GM23248 (cell line): ENCODE data around the gene CD8A. TPM values are rescaled to one million over a fixed set of nuclear protein-coding genes. Genes with fewer than 3 reads are reported as not detected.

Experiments
- DNase-seq: peaks from one replicate; pipeline ENCODE4 v3.0.0-alpha.2; 2015
- H2AFZ ChIP-seq: fragments of 200-600 bp; sonication (generic); 2 replicates; pipeline ENCODE4 v1.6.1; 2016; ENCODE audit warnings: antibody characterized with exemption
- H3F3A ChIP-seq: fragments of 200-600 bp; sonication (generic); 2 replicates; pipeline ENCODE4 v1.6.1; 2016; ENCODE audit warnings: mild to moderate bottlenecking, antibody characterized with exemption, mixed run types; ENCODE audit not compliant: insufficient read depth
- H3K27ac ChIP-seq: fragments of 200-600 bp; sonication (generic); 2 replicates; pipeline ENCODE4 v1.5.1; 2016; ENCODE audit warnings: mild to moderate bottlenecking
- H3K27me3 ChIP-seq: fragments of 200-600 bp; sonication (generic); replicated peaks from 2 replicates; pipeline ENCODE4 v1.6.1; 2016; ENCODE audit warnings: mild to moderate bottlenecking; ENCODE audit not compliant: insufficient read depth
- H3K36me3 ChIP-seq: fragments of 200-600 bp; sonication (generic); 2 replicates; pipeline ENCODE4 v1.6.1; 2016; ENCODE audit warnings: low read depth, mild to moderate bottlenecking
- H3K4me1 ChIP-seq: fragments of 200-600 bp; sonication (generic); 2 replicates; pipeline ENCODE4 v1.6.1; 2016; ENCODE audit warnings: mild to moderate bottlenecking; ENCODE audit not compliant: insufficient read depth
- H3K4me2 ChIP-seq: fragments of 200-600 bp; sonication (generic); one replicate; pipeline ENCODE4 v1.6.1; 2016; ENCODE audit warnings: mild to moderate bottlenecking; ENCODE audit not compliant: unreplicated experiment
- H3K4me3 ChIP-seq: fragments of 200-600 bp; sonication (generic); 2 replicates; pipeline ENCODE4 v1.5.1; 2016; ENCODE audit warnings: mild to moderate bottlenecking
- H3K79me2 ChIP-seq: fragments of 200-600 bp; sonication (generic); 2 replicates; pipeline ENCODE4 v1.6.1; 2016; ENCODE audit warnings: mild to moderate bottlenecking; ENCODE audit not compliant: insufficient read depth
- H3K9ac ChIP-seq: fragments of 200-600 bp; sonication (generic); 2 replicates; pipeline ENCODE4 v1.6.1; 2016; ENCODE audit warnings: mild to moderate bottlenecking
- H3K9me2 ChIP-seq: fragments of 200-600 bp; sonication (generic); 2 replicates; pipeline ENCODE4 v1.6.1; 2016; ENCODE audit warnings: mixed run types, mild to moderate bottlenecking, moderate library complexity; ENCODE audit not compliant: insufficient read depth
- H3K9me3 ChIP-seq: fragments of 200-600 bp; sonication (generic); one replicate; pipeline ENCODE4 v1.6.1; 2017; ENCODE audit warnings: low read depth
- H4K20me1 ChIP-seq: fragments of 200-600 bp; sonication (generic); 2 replicates; pipeline ENCODE4 v1.6.0; 2016; ENCODE audit not compliant: insufficient read depth
- EZH2 ChIP-seq: fragments of 200-600 bp; sonication (generic); IDR thresholded peaks from 2 replicates; pipeline ENCODE4 v1.6.1; 2018; ENCODE audit warnings: antibody characterized with exemption, mild to moderate bottlenecking; ENCODE audit not compliant: insufficient read depth, poor library complexity, severe bottlenecking
- EZH2phosphoT487 ChIP-seq: fragments of 200-600 bp; sonication (generic); IDR thresholded peaks from 2 replicates; pipeline ENCODE4 v1.6.1; 2018; ENCODE audit warnings: antibody characterized with exemption, moderate library complexity, mild to moderate bottlenecking, low read depth; ENCODE audit not compliant: insufficient read depth
- WGBS, 2 experiments: methylation state at CpG; one replicate each; pipeline ENCODE4 v1.1.6; 2015 to 2017; ENCODE audit warnings: low lambda C conversion rate in 2 of 2, low coverage in 1 of 2; ENCODE audit errors: missing lambda C conversion rate in 2 of 2; 5-methylcytosine and 5-hydroxymethylcytosine counted together
- in situ Hi-C: fragments of 300-500 bp; cut with MboI; formaldehyde crosslinking; loops from 2 replicates; pipeline ENCODE4 v1.15.0; 2020
- polyA plus RNA-seq: library from polyadenylated mRNA; unstranded; fragments of >200 nt; fragmentation: Nextera tagmentation; extraction: Ambion mirVana; gene quantifications from 2 replicates; pipeline ENCODE4 v1.2.1, GENCODE V29; 2016
- total RNA-seq: library from RNA; depleted of rRNA; stranded (reverse); fragments of >200 nt; shearing (Covaris generic); gene quantifications from 2 replicates; pipeline ENCODE4 v1.2.3, GENCODE V29; 2014

CD8A gene
- total and polyA plus RNA-seq, 2 experiments from 2014 or later: 0.86 TPM; not detected in 1

- Histone ChIP-seq H3K36me3 (no peaks in the 10 kb centered on the region), H3K27me3 (peaks cover 9% of the 10 kb centered on the region), H3K4me3 (no peak overlapping the region), H3K4me1 (no peaks in the 10 kb centered on the region), H3K4me2 (no peak overlapping the region), H3K79me2 (no peaks in the 10 kb centered on the region), H3K27ac (no peak overlapping the region), H2AFZ (no peak overlapping the region), H3K9me2 (no peaks in the 10 kb centered on the region), H3K9me3 (no peaks in the 10 kb centered on the region), H3K9ac (no peak overlapping the region), H4K20me1 (no peaks in the 10 kb centered on the region), H3F3A (peaks cover 5% of the 10 kb centered on the region; the same call in 1 of the 2 replicates)
- 65 to 88% methylated on average over 1 to 9 of the region's 10 CpGs for WGBS, 2 experiments
- DNase-seq: no peak
- in situ Hi-C loops: no loop called here
- TF ChIP-seq EZH2 (no peak), EZH2phosphoT487 (no peak)
Measured at GRCh38 chr2:86833315-86833714, 42.6 kb upstream of the CD8A start.

DNA sequence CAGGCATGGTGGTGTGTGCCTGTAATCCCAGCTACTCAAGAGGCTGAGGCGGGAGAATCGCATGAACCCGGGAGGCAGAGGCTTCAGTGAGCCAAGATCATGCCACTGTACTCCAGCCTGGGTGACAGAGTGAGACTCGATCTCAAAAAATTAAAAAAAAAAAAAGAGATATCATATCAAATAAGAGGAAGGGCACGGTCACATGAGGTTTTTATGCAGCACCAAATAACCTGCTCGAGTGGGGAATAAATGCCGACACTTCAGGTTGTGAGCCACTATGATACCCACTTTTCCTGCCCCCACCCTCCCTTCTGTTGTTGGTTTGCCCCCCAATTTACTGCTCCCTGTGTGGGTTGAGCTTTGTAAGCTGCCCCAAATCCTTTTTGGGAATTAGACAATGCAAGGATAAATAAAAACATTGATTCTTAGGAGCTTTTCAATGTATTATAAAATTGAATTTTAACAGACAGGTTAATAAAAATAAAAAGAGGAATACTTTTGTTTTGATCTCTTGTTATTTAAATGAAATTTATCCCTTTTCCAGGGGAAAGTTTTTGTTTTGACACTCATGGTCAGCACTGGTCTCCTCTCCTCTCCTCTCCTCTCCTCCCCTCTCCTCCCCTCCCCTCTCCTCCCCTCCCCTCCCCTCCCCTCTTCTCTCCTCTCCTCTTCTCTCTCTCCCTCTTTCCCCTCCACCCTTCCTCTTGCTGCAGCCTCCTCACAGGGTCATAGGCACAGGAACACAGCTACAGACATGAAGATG lies 41.8 kb upstream of the CD8A start:
- H3K79me2 ChIP-seq: no peaks in the 10 kb centered on the region
- no peak overlapping the region for H3K4me3 ChIP-seq
- TF ChIP-seq EZH2 (no peak), EZH2phosphoT487 (no peak)
- H3K4me1 ChIP-seq: no peaks in the 10 kb centered on the region
- no peak overlapping the region for H3K27ac ChIP-seq
- no peaks in the 10 kb centered on the region for H3K9me3 ChIP-seq
- no peak overlapping the region for H3K4me2 ChIP-seq
- peaks cover 5% of the 10 kb centered on the region; the same call in 1 of the 2 replicates for H3F3A ChIP-seq
- no peak overlapping the region for H3K9ac ChIP-seq
- WGBS, 2 experiments: 49 to 51% methylated on average over 6 to 7 of the region's 7 CpGs
- no peaks in the 10 kb centered on the region for H3K36me3 ChIP-seq
- H3K9me2 ChIP-seq: no peaks in the 10 kb centered on the region
- in situ Hi-C loops: no loop called here
- no peaks in the 10 kb centered on the region for H4K20me1 ChIP-seq
- H3K27me3 ChIP-seq: peaks cover 9% of the 10 kb centered on the region
- no peak for DNase-seq
- H2AFZ ChIP-seq: no peak overlapping the region

GRCh38 chr2:86831537-86831936 lies 40.8 kb upstream of the CD8A start:
- H3K4me2 ChIP-seq: no peak overlapping the region
- no peaks in the 10 kb centered on the region for H3K9me2 ChIP-seq
- no peak overlapping the region for H3K4me3 ChIP-seq
- no peak overlapping the region for H2AFZ ChIP-seq
- H3K79me2 ChIP-seq: no peaks in the 10 kb centered on the region
- in situ Hi-C loops: no loop called here
- H3K27me3 ChIP-seq: peaks cover 9% of the 10 kb centered on the region
- WGBS, 2 experiments: 53 to 56% methylated on average over 2 of the region's 2 CpGs
- H3K9ac ChIP-seq: no peak overlapping the region
- no peaks in the 10 kb centered on the region for H4K20me1 ChIP-seq
- H3F3A ChIP-seq: no peaks in the 10 kb centered on the region
- H3K36me3 ChIP-seq: no peaks in the 10 kb centered on the region
- no peak overlapping the region for H3K27ac ChIP-seq
- TF ChIP-seq EZH2 (no peak), EZH2phosphoT487 (no peak)
- no peaks in the 10 kb centered on the region for H3K9me3 ChIP-seq
- no peaks in the 10 kb centered on the region for H3K4me1 ChIP-seq
- no peak for DNase-seq

DNA sequence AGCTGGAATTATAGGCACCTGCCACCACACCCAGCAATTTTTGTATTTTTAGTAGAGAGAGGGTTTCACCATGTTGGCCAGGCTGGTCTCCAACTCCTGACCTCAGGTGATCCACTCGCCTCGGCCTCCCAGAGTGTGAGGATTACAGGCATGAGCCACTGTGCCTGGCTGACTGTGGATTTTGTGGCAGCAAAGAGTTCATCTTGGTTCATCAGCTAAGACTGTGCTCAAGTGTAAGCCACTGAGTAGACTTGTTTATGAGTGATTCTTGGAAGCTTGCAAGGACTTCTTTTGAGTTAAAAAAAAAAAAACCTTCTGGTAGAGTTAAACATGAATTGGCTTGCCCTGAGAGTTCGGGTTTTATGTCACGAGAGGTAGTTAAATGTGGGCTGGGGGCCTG lies 36.2 kb upstream of the CD8A start:
- in situ Hi-C loops: no loop called here
- no peak overlapping the region for H3K27ac ChIP-seq
- no peak for TF ChIP-seq EZH2
- TF ChIP-seq EZH2phosphoT487: no peak

More for the DNA sequence above, 36.2 kb upstream of the CD8A start:
- Histone ChIP-seq H3K4me3 (no peak overlapping the region), H3K9me2 (no peaks in the 10 kb centered on the region), H3K4me1 (no peaks in the 10 kb centered on the region), H4K20me1 (no peaks in the 10 kb centered on the region), H3K9ac (no peak overlapping the region), H3K79me2 (no peaks in the 10 kb centered on the region), H3K9me3 (no peaks in the 10 kb centered on the region), H3K27me3 (peaks cover 6% of the 10 kb centered on the region; the same call in 1 of the 2 replicates), H3F3A (no peaks in the 10 kb centered on the region), H2AFZ (no peak overlapping the region), H3K36me3 (no peaks in the 10 kb centered on the region), H3K4me2 (no peak overlapping the region)
- WGBS, 2 experiments: 64 to 72% methylated on average over 4 of the region's 4 CpGs
- DNase-seq: no peak
